ENCODE results near the gene AUTS2. TPM values are rescaled to one million over a fixed set of nuclear protein-coding genes. Genes with fewer than 3 reads are reported as not detected.

The AUTS2 gene
- total and polyA plus RNA-seq, 4 donors, result 4.9 to 24.4 (median 7.0) TPM

GRCh38 chr7:70787771-70788170, 1189.5 kb downstream of the AUTS2 start (continued):
- TF ChIP-seq MAX (IDR thresholded peaks at IDR 0.05), result no peak

- Histone ChIP-seq H3K4me3 (ENCODE audit: low read depth in 1 of 3, low read length in 3 of 3) (no peak overlapping the region), H3K36me3 (ENCODE audit: control insufficient read depth in 4 of 4, insufficient read depth in 3 of 4, low read depth in 1 of 4, low read length in 3 of 4) (peaks cover 20 to 79% (median 68%) of the 10 kb centered on the region in 4 donors), H3K4me1 (ENCODE audit: control insufficient read depth in 4 of 4, insufficient read depth in 4 of 4, low read length in 3 of 4) (no peaks in the 10 kb centered on the region), H3K27ac (ENCODE audit: low read depth in 1 of 2, low read length in 2 of 2) (no peak overlapping the region), H3K27me3 (ENCODE audit: control insufficient read depth in 4 of 4, insufficient read depth in 4 of 4, low read length in 3 of 4) (no peaks in the 10 kb centered on the region), H3K9me3 (ENCODE audit: control insufficient read depth in 4 of 4, low read length in 3 of 4) (no peaks in the 10 kb centered on the region), H3K9ac (ENCODE audit: low read depth in 1 of 2, low read length in 2 of 2) (no peak overlapping the region)
- 95% methylated on average over 7 of the region's 7 CpGs for WGBS
- DNase-seq (ENCODE audit: low spot score), result no peak
- TF ChIP-seq HNF4G (IDR thresholded peaks at IDR 0.05), result no peak
- no peak for TF ChIP-seq CTCF (IDR thresholded peaks at IDR 0.05; ENCODE audit: low read depth, low read length, missing input control)
- no peak for TF ChIP-seq EGR1 (IDR thresholded peaks at IDR 0.05; ENCODE audit: low read depth in 2 of 2)
- no peak for TF ChIP-seq SP1 (IDR thresholded peaks at IDR 0.05)
- no peak for TF ChIP-seq RAD21 (IDR thresholded peaks at IDR 0.05)
- TF ChIP-seq YY1 (IDR thresholded peaks at IDR 0.05), result no peak
- no peak for TF ChIP-seq HNF4A (conservative IDR thresholded peaks at IDR 0.05)
- no peak for TF ChIP-seq JUND (IDR thresholded peaks at IDR 0.05)
- no peak for TF ChIP-seq ATF3 (IDR thresholded peaks at IDR 0.05)
- TF ChIP-seq ZBTB33 (IDR thresholded peaks at IDR 0.05), result no peak
- TF ChIP-seq FOXA2 (IDR thresholded peaks at IDR 0.05), result no peak
- no peak for TF ChIP-seq NR2F2 (IDR thresholded peaks at IDR 0.05)
- TF ChIP-seq TAF1 (conservative IDR thresholded peaks at IDR 0.05), result no peak
- TF ChIP-seq GABPA (IDR thresholded peaks at IDR 0.05 in 1 of 2, conservative IDR thresholded peaks at IDR 0.05 in 1 of 2), result no peak
- no peak for TF ChIP-seq MAX (IDR thresholded peaks at IDR 0.05)
- no peak for TF ChIP-seq FOXA1 (IDR thresholded peaks at IDR 0.05)
- TF ChIP-seq REST (IDR thresholded peaks at IDR 0.05), result no peak
- TF ChIP-seq RXRA (IDR thresholded peaks at IDR 0.05), result no peak
These were observed 1190.0 kb downstream of the AUTS2 start for GRCh38 chr7:70788276-70788675.
